ENCODE data around the gene TRPC4AP. TPM values are rescaled to one million over a fixed set of nuclear protein-coding genes. Genes with fewer than 3 reads are reported as not detected.

The TRPC4AP gene
- total RNA-seq, 2 donors from 2014 or later: 84.2 to 103 TPM

GRCh38 chr20:35013421-35014411 lies 78.9 kb downstream of the TRPC4AP start:
- no peaks in the 10 kb centered on the region for H3K4me1 ChIP-seq (ENCODE audit: control insufficient read depth, insufficient read depth, low read length)
- H3K9ac ChIP-seq (ENCODE audit: extremely low read depth, low read length, poor library complexity, severe bottlenecking): no peak overlapping the region
- Mint-ChIP-seq H3K4me3 (no peak overlapping the region), H3K27ac (no peak overlapping the region), H3K9me3 (no peaks in the 10 kb centered on the region), H3K27me3 (ENCODE audit: insufficient read depth) (no peaks in the 10 kb centered on the region), H3K4me1 (no peaks in the 10 kb centered on the region), H3K36me3 (ENCODE audit: low read depth) (peaks cover 70% of the 10 kb centered on the region)
- H3K36me3 ChIP-seq (ENCODE audit: control insufficient read depth, insufficient read depth, low read length): peaks cover 86% of the 10 kb centered on the region
- no peaks in the 10 kb centered on the region for H3K27me3 ChIP-seq (ENCODE audit: control insufficient read depth, insufficient read depth, low read length, poor library complexity, severe bottlenecking)
- H3K9me3 ChIP-seq (ENCODE audit: control insufficient read depth, low read length): no peaks in the 10 kb centered on the region
- no peak overlapping the region for H3K4me3 ChIP-seq (ENCODE audit: low read length)
- no peak for TF ChIP-seq CTCF (conservative IDR thresholded peaks at IDR 0.05)
- no peak for DNase-seq
- WGBS, 2 experiments (ENCODE audit: insufficient coverage in 1 of 2, insufficient read length in 1 of 2): 88 to 95% methylated on average over 6 to 13 of the region's 13 CpGs
- no peak overlapping the region for H3K27ac ChIP-seq (ENCODE audit: low read depth, low read length)

DNA sequence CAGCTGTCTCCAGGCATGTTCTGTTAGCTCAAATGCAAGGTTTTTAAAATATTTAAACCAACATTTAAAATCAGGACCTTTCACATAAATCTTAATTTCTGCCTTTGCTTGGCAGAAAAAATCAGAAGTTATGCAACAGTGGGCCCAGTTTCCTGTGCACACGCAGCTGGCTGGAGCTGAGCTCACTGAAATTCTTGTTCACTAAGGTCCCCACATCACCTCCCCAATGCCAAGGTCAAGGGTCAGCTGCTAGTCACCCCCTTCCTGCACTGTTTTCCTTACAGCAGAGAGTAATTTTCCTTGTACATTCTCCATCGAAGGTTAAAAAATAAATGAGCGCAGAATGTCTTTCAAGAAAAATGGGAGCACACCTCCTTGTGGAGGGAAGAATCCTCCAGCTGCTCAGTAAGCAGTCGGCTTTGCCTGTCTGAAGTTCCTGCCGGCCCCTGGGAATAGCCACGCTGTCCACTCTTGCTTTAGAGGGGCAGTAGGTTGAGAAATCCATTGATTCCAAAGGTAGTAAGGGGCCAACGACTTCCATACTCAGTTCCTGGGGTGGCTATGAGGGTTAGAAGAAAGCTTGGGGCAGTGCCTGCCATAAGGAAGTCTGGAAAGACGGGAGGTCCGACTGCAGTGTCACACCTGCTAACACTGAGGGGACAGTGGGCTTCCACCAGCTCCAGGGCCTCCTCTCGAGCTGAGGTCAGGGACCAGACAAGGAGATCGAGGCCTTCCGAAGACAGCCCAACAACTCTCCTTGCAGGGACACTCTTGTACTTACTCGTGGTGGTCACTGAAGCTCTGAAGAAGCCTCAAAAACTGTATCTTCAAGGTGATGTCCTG lies 80.2 kb downstream of the TRPC4AP start:
- no peaks in the 10 kb centered on the region for H3K27me3 Mint-ChIP-seq (ENCODE audit: insufficient read depth)
- H3K36me3 ChIP-seq (ENCODE audit: control insufficient read depth, insufficient read depth, low read length): peaks cover 91% of the 10 kb centered on the region
- no peaks in the 10 kb centered on the region for H3K27me3 ChIP-seq (ENCODE audit: control insufficient read depth, insufficient read depth, low read length, poor library complexity, severe bottlenecking)
- H3K9me3 ChIP-seq (ENCODE audit: control insufficient read depth, low read length): no peaks in the 10 kb centered on the region
- no peaks in the 10 kb centered on the region for H3K4me1 ChIP-seq (ENCODE audit: control insufficient read depth, insufficient read depth, low read length)
- no peak overlapping the region for H3K27ac ChIP-seq (ENCODE audit: low read depth, low read length)
- H3K4me1 Mint-ChIP-seq: no peaks in the 10 kb centered on the region
- no peak overlapping the region for H3K27ac Mint-ChIP-seq
- H3K4me3 Mint-ChIP-seq: no peak overlapping the region
- H3K36me3 Mint-ChIP-seq (ENCODE audit: low read depth): peaks cover 81% of the 10 kb centered on the region
- H3K4me3 ChIP-seq (ENCODE audit: low read length): no peak overlapping the region
- WGBS, 2 experiments (ENCODE audit: insufficient coverage in 1 of 2, insufficient read length in 1 of 2): 93 to 100% methylated on average over 8 to 13 of the region's 13 CpGs
- H3K9ac ChIP-seq (ENCODE audit: extremely low read depth, low read length, poor library complexity, severe bottlenecking): no peak overlapping the region
- TF ChIP-seq CTCF (conservative IDR thresholded peaks at IDR 0.05): no peak
- no peak for DNase-seq
- no peaks in the 10 kb centered on the region for H3K9me3 Mint-ChIP-seq

DNA sequence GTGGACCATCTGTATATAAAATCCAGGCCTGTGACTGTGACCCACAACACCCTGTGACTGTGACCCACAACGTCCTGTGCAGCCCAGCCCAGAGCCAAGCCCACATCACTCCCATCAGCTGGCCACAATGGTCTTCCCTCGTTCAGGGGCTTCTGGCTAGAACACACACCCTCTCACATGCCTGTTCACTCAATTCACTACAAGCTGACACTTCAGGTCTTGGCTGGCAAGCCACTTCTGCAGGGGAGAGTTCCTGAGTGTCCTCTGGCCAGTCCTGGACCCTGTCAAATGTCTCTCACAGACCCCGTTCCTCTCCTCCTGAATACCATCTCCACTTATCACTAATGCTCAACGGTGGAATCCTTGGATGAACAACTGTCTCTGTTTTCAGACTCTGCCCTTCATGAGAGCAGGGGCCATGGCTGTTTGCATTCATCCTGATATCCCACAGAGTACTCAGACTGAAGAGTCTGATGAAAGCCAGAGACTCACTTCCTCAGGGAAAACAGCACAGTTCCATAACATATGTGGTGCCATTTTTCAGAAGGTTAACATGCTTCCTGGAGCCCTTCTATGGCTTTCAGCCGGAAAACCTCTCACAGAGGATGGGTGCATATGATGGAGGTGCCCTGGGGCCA lies 80.9 kb downstream of the TRPC4AP start:
- Mint-ChIP-seq H3K4me1 (no peaks in the 10 kb centered on the region), H3K27me3 (ENCODE audit: insufficient read depth) (no peaks in the 10 kb centered on the region), H3K27ac (no peak overlapping the region), H3K36me3 (ENCODE audit: low read depth) (peaks cover 85% of the 10 kb centered on the region), H3K4me3 (no peak overlapping the region), H3K9me3 (no peaks in the 10 kb centered on the region)
- Histone ChIP-seq H3K36me3 (ENCODE audit: control insufficient read depth, insufficient read depth, low read length) (peaks cover 87% of the 10 kb centered on the region), H3K9ac (ENCODE audit: extremely low read depth, low read length, poor library complexity, severe bottlenecking) (no peak overlapping the region), H3K9me3 (ENCODE audit: control insufficient read depth, low read length) (no peaks in the 10 kb centered on the region), H3K27me3 (ENCODE audit: control insufficient read depth, insufficient read depth, low read length, poor library complexity, severe bottlenecking) (no peaks in the 10 kb centered on the region), H3K27ac (ENCODE audit: low read depth, low read length) (no peak overlapping the region), H3K4me1 (ENCODE audit: control insufficient read depth, insufficient read depth, low read length) (no peaks in the 10 kb centered on the region), H3K4me3 (ENCODE audit: low read length) (no peak overlapping the region)
- no peak for DNase-seq
- WGBS, 2 experiments (ENCODE audit: insufficient coverage in 1 of 2, insufficient read length in 1 of 2): 95 to 98% methylated on average over 4 to 5 of the region's 5 CpGs
- no peak for TF ChIP-seq CTCF (conservative IDR thresholded peaks at IDR 0.05)
